ENCODE data around the gene NPR1.

DNA sequence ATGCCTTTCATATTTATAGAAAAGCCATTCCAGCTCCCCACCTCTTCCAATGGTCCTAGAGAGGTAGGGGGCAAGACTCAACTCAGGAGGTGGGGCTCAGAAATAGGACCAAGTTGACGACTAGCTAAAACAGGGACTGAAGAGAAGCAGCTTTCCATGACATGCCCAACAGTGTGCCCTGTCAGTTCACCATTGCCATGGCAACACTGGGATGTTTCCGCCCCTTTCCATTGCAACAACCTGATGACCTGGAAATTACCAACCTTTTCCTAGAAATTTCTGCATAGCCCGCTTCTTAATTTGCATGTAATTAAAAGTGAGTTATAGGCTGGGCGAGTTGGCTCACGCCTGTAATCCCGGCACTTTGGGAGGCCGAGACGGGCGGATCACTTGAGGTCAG is 27.0 kb downstream of the NPR1 start:
- no peak for TF ChIP-seq ZNF274 (IDR thresholded peaks at IDR 0.05; ENCODE audit: low read depth, low read length)
- TF ChIP-seq SUZ12 (IDR thresholded peaks at IDR 0.05; ENCODE audit: extremely low read depth, insufficient read depth, insufficient read length) = no peak
